Activated T-cell treated with anti-CD3 and anti-CD28 coated beads, Interleukin-2, amount 50 U/mL, for 72 hours (primary cell): ENCODE measurements around the gene POU2F3. TPM values are rescaled to one million over a fixed set of nuclear protein-coding genes. Genes with fewer than 3 reads are reported as not detected.

ENCODE experiments used
- ATAC-seq, 2 donors: fragments of 150-1000 bp; cut with Tn5 transposase; replicated peaks in 1 of 2; 2 replicates each; pipeline ENCODE4 v1.10.0; 2021; ENCODE audit warnings: moderate library complexity in 2 of 2, mild to moderate bottlenecking in 1 of 2
- DNase-seq, 2 donors: peaks; one replicate each; pipeline ENCODE4 v3.0.0; 2021 to 2022; ENCODE audit warnings: mixed read lengths in 1 of 2
- H3K27ac Mint-ChIP-seq: one replicate; pipeline ENCODE4 v1.8.0; 2022; ENCODE audit warnings: mild to moderate bottlenecking, moderate library complexity, mixed read lengths
- H3K27me3 Mint-ChIP-seq: one replicate; pipeline ENCODE4 v1.8.0; 2022; ENCODE audit warnings: low read depth, mixed read lengths
- H3K36me3 Mint-ChIP-seq, 2 donors: one replicate each; pipeline ENCODE4 v1.8.0; 2022; ENCODE audit warnings: mixed read lengths in 2 of 2, mild to moderate bottlenecking in 1 of 2; ENCODE audit not compliant: insufficient read depth in 2 of 2
- H3K4me1 Mint-ChIP-seq: one replicate; pipeline ENCODE4 v1.8.0; 2022; ENCODE audit warnings: low read depth, mixed read lengths
- H3K4me3 Mint-ChIP-seq, 2 donors: one replicate each; pipeline ENCODE4 v1.8.0; 2022; ENCODE audit warnings: mild to moderate bottlenecking in 2 of 2, mixed read lengths in 2 of 2, moderate library complexity in 2 of 2
- H3K9me3 Mint-ChIP-seq, 2 donors: one replicate each; pipeline ENCODE4 v1.8.0; 2022; ENCODE audit warnings: mixed read lengths in 2 of 2
- total RNA-seq, 2 donors: library from RNA; stranded (reverse); gene quantifications; one replicate each; pipeline ENCODE4 v1.2.3, GENCODE V29; 2022

Gene POU2F3
- total RNA-seq, 2 donors from 2014 or later = 0.14 to 0.39 TPM

DNA sequence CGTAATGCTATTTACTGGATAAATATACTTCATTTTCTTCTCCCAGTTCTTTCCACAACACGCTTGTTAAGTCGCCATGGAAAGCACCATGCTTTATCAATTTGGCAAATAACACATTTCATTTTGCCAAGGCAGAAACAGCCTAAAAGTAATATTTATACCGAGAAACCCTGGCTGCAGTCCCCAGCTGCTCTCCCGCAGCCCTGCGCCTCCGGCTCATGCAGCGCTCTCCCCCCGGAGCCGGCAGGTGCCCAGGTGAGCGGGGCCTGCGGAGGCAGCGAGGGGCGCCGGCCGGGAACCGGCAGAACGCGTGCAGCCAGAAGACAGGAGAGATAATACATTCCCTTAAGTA is 95.6 kb downstream of the POU2F3 start:
- Mint-ChIP-seq H3K27me3 (peaks cover 52% of the 10 kb centered on the region), H3K9me3 (no peaks in the 10 kb centered on the region), H3K27ac (no peak overlapping the region), H3K4me1 (peaks cover 34% of the 10 kb centered on the region), H3K4me3 (peak overlapping the region; percentile 81 to 82), H3K36me3 (peaks cover 0 to 2% of the 10 kb centered on the region in 2 donors)
- ATAC-seq = peak; percentile 32 to 42
- DNase-seq = no peak

DNA sequence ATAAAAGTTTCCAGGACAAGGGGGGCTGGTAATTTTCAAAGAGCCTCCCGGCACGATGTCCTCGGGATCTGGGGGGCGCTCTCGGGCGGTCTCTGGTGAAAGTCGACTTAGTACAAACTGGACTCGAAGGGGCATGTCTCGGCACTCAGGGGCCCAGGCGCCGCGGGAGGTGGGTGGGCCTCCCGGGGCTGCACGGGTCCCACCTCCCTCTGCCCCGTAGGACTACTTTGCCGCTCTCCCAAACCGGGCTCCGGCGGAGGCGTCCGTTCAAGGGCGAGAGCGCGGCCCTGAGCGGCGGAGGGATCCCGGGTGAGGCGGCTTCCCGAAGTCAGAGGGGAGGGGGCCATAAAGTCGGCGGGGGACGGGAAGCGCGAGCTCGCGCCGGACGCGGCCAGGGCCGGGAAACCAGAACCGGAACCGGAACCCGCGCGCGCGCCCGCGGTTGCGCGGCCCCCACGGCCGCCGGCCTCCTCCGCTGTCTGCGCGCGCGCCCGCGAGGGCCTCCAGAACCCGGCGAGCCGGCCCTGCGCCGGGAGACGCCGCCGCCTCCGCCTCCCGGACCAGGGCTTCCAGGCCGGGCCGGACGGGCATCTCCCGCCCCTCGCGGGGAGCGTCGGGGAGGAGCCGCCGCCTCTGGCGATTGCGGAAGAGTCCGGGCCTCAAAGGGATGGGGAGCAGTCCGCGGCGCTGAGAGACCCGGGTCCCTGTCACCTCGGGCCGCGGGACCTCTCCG is 96.1 kb downstream of the POU2F3 start, which contains the start of gene ARHGEF12:
Gene ARHGEF12, plus strand, starts transcription at position 506 of the 733 bp plus-strand sequence. CDS start 831 bp downstream, outside the sequence.
- Mint-ChIP-seq H3K27me3 (peaks cover 50% of the 10 kb centered on the region), H3K4me1 (peaks cover 37% of the 10 kb centered on the region)

DNA sequence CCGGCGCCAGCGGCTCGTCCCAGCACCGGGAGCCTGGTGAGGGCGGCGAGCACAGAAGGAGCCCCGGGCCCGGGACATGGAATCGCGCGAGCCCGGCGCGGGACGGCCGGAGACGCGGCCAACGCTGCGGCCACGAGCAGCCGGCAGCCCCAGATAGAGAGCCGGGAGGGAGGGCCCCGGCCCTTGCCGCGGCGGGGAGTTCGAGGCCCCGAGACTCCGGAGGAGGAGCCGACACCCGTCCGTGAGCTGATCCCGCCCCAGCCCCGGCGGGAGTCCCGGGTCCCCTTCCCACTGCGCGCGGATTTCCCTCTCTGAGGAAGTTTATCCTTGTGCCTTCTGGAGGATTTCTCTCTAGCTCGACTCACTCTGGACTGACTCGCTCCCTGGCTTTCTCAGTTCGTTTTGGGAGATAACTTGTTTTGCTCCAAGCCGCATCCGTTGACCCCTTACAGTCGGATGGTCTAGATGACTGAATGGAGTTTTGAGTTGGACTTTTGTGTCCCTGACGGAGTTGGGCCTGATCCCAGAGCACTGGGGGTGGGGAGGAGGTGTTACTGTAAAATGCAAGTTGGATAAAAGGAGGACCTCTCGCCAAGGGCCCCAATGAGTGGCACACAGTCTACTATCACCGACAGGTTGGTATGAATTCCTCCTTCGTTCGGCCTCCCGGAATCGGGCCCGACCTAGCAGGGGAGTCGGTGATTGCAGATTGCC is 96.9 kb downstream of the POU2F3 start:
- H3K27me3 Mint-ChIP-seq = peaks cover 50% of the 10 kb centered on the region
- no peaks in the 10 kb centered on the region for H3K9me3 Mint-ChIP-seq
- H3K4me1 Mint-ChIP-seq = peaks cover 37% of the 10 kb centered on the region
- H3K27ac Mint-ChIP-seq = peak overlapping the region; percentile 86
- peak overlapping the region; percentile 86 to 96 for H3K4me3 Mint-ChIP-seq
- DNase-seq (peak; percentile 43 to 60), ATAC-seq (peak; percentile 49 to 53)
- peaks cover 0 to 2% of the 10 kb centered on the region in 2 donors for H3K36me3 Mint-ChIP-seq

More for the DNA sequence above, 96.1 kb downstream of the POU2F3 start, which contains the start of gene ARHGEF12:
- peak; percentile 82 to 89 for DNase-seq
- H3K9me3 Mint-ChIP-seq = no peaks in the 10 kb centered on the region
- H3K27ac Mint-ChIP-seq = peak within 1 kb of the TSS; percentile 86
- peak within 1 kb of the TSS; percentile 86 to 96 for H3K4me3 Mint-ChIP-seq
- ATAC-seq = peak; percentile 76 to 77
- peaks cover 0 to 2% of the 10 kb centered on the region in 2 donors for H3K36me3 Mint-ChIP-seq

DNA sequence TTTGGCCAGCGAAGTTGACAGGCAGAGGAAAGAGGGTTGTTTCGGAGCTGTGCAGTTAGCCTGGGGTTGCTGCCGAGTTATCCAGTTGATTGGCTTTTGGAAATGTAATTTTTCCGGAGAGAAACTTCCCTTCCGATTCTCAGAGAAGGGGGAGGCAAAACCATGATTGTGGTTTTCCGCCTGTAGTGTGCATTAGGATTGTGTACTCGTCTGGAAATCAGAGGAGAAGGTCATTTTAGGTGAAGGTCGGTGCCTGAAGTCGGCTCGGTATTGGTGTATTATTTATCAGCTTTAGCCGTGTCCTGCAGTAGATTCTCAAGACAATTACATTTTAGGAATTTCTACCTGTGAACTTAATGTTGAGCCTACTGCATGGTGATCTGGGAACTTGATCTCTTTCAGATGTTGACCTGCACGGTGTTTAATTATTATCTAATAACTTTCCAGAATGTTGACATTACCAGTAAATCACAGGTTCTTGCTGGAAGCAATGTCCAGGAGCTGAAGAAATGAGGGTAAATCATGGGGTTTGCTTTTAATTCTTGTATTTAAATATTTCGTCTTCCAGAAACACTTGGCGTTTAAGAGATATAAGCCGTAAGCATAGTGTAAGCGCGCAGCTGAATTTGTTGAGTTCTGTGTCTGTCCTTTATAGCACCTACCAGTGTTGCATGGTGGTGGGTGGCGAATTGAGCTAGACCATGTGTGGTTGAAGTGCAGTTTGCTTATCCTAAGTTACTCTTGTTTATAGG is 97.6 kb downstream of the POU2F3 start:
- H3K27me3 Mint-ChIP-seq = peaks cover 53% of the 10 kb centered on the region
- peaks cover 0 to 2% of the 10 kb centered on the region in 2 donors for H3K9me3 Mint-ChIP-seq
- ATAC-seq (no peak), DNase-seq (peak in 1 of 2 donors; percentile 8)
- H3K36me3 Mint-ChIP-seq = peaks cover 2 to 3% of the 10 kb centered on the region in 2 donors
- H3K4me3 Mint-ChIP-seq = peak overlapping the region; percentile 86 to 96
- peak overlapping the region; percentile 86 for H3K27ac Mint-ChIP-seq
- H3K4me1 Mint-ChIP-seq = peaks cover 37% of the 10 kb centered on the region

DNA sequence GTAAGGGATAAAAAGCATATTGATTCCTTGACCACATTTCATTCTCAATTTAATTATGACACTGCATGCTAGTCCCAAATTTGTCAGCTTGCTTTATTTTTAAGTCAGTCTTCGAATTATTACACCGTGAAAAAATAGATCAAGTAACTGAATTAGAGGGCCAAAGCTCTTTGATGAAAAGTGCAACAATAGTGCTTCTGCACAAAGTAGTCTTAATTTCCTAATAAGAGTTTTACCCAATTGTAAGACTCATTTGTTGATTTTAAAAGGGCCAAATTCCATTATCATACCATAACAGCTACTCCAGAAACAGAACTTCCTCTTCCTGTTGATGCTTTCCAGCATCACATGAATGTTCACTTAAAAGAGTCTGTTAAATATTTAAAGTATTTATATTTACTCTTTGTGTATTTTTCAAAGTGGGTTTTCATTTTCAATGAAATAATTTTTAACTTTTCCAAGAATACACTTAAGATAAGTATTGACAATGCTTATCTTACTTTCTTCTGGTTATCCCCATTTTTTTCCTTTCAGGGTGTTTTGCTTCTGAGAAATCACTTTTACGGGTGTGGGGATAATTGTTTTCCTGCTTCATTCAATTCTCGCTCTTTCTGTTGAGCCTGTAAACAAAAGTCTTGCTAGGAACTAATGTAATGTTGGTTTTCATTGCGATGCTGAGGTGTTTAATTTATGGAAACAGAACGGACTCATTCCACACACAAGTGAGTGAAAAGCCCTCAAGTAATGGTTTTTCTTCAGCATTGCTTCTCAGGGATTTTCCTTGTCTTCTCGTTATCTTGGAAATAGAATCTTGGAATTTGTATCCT is 98.4 kb downstream of the POU2F3 start:
- peak overlapping the region; percentile 11 for H3K27ac Mint-ChIP-seq
- peaks cover 2 to 3% of the 10 kb centered on the region in 2 donors for H3K36me3 Mint-ChIP-seq
- H3K9me3 Mint-ChIP-seq = peaks cover 0 to 2% of the 10 kb centered on the region in 2 donors
- H3K4me1 Mint-ChIP-seq = peaks cover 37% of the 10 kb centered on the region
- DNase-seq (no peak), ATAC-seq (no peak)
- peaks cover 54% of the 10 kb centered on the region for H3K27me3 Mint-ChIP-seq
- peak overlapping the region; percentile 86 to 96 for H3K4me3 Mint-ChIP-seq

DNA sequence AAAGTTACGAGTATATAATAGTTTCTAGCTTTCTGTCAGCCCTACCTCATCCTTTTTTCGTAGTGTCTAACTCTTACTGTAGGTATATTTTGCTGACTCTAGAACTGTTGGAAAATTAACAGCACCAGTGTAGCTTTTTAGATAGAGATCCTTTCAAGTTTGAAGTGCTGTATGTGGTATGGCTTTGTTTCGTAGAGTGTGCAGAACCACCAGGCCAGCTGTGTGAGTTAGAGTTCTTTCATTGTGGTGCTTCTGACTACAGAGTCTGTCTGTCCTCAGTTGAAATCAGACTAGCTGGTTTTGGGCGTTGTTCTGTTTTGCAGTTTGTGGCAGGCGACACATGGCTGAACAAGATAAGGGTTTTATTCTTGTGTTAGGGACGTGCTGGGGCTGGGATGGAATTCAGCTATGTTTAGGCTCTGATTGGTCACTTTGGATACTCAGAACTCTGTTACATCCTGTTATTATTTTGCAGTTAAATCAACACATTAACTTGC is 99.5 kb downstream of the POU2F3 start:
- ATAC-seq (no peak), DNase-seq (no peak)
- H3K27ac Mint-ChIP-seq = no peak overlapping the region
- peak overlapping the region in 1 of 2 donors; percentile 18 for H3K4me3 Mint-ChIP-seq
- peaks cover 0 to 2% of the 10 kb centered on the region in 2 donors for H3K9me3 Mint-ChIP-seq
- H3K27me3 Mint-ChIP-seq = peaks cover 54% of the 10 kb centered on the region
- H3K4me1 Mint-ChIP-seq = peaks cover 46% of the 10 kb centered on the region
- H3K36me3 Mint-ChIP-seq = peaks cover 3 to 5% of the 10 kb centered on the region in 2 donors

DNA sequence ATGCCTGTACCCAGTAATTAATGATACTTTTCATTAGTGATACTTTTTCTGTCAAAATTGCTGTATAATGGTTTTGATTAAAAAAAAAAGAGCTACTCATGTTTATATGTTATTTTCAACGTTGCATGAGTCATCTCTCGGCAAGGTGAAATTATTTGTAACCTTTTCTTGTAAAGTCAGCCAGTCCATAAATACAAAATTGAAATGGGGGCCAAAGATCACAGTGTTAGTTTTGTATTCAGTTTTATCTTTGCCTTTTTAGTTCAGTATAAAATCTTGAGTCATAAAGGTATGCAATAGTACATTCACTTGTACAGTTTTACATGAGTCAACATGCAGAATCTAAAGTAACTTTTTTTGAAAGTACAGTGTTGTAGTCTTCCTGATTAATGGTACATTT is 100.6 kb downstream of the POU2F3 start:
- peaks cover 55% of the 10 kb centered on the region for H3K27me3 Mint-ChIP-seq

DNA sequence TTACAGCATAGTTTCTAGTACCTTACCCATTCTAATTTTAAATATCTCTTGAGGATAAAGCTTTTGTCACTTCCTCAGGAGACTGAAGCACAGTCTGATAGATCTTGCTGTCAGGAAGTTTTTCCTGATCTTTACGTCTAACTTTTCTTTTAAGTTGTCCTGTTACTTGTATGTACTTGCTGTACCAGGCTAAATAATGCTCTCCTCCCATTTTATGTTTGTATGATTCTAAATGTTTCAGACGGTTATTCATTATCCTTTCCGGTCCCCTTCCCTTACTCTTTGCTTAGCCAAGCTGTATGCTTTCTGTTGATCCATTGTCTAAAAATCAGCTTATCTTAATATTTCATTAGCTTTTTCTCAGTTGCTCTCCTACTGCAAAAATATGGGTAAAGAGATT is 102.3 kb downstream of the POU2F3 start:
- Mint-ChIP-seq H3K36me3 (peaks cover 3% of the 10 kb centered on the region in 2 donors), H3K27me3 (peaks cover 65% of the 10 kb centered on the region), H3K27ac (no peak overlapping the region), H3K9me3 (peaks cover 0 to 2% of the 10 kb centered on the region in 2 donors), H3K4me3 (no peak overlapping the region), H3K4me1 (peaks cover 49% of the 10 kb centered on the region)
- ATAC-seq (no peak), DNase-seq (no peak)

More for the DNA sequence above, 100.6 kb downstream of the POU2F3 start:
- Mint-ChIP-seq H3K4me3 (no peak overlapping the region), H3K9me3 (peaks cover 0 to 2% of the 10 kb centered on the region in 2 donors), H3K36me3 (peaks cover 3 to 5% of the 10 kb centered on the region in 2 donors), H3K27ac (no peak overlapping the region), H3K4me1 (peaks cover 48% of the 10 kb centered on the region)
- no peak for DNase-seq
- no peak for ATAC-seq

DNA sequence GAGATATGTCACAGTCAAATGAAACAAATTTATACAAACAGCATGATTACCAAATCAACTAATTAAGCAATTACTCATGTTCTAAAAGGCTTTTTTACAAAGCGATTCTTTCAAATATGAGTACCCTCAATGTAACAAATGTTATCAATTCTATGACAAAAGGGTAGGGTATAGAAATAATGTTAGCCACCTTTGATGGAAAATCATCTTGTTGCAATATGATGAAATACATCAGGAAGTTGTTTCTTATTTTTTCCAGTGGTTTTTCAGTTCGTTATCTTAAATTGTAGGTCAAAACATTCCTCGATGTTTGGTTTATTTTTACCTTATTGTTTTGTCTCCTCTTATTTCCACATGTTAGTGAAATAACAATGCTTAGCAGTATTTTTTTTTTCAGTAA is 102.7 kb downstream of the POU2F3 start:
- no peak overlapping the region for H3K4me3 Mint-ChIP-seq
- H3K4me1 Mint-ChIP-seq = peaks cover 44% of the 10 kb centered on the region
- H3K36me3 Mint-ChIP-seq = peaks cover 3% of the 10 kb centered on the region in 2 donors
- DNase-seq (no peak), ATAC-seq (no peak)
- H3K27me3 Mint-ChIP-seq = peaks cover 65% of the 10 kb centered on the region
- H3K27ac Mint-ChIP-seq = no peak overlapping the region
- peaks cover 0 to 2% of the 10 kb centered on the region in 2 donors for H3K9me3 Mint-ChIP-seq

DNA sequence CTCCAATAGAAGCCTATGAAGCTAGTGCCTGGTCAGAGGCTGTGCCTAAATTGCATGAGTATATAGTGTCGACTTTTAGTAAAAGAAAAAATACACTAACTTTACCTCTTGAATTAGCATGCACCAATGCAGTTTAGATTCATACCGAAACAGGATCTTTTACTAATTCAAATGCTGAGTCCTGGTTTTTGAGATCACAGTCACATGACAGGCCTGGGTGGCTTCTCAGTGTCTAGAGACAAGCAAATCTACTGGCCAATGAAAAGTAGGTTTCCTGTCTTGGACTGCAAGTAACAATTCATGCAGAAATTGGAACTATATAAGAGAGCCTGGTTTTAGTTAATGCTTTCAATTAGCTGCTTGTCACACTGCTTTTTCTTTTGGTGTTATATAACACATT is 103.5 kb downstream of the POU2F3 start:
- Mint-ChIP-seq H3K27me3 (peaks cover 62% of the 10 kb centered on the region), H3K4me3 (no peak overlapping the region), H3K9me3 (peaks cover 0 to 2% of the 10 kb centered on the region in 2 donors), H3K27ac (no peak overlapping the region), H3K4me1 (peaks cover 39% of the 10 kb centered on the region), H3K36me3 (peaks cover 3% of the 10 kb centered on the region in 2 donors)
- DNase-seq = no peak
- ATAC-seq = peak in 1 of 2 donors; percentile 37

DNA sequence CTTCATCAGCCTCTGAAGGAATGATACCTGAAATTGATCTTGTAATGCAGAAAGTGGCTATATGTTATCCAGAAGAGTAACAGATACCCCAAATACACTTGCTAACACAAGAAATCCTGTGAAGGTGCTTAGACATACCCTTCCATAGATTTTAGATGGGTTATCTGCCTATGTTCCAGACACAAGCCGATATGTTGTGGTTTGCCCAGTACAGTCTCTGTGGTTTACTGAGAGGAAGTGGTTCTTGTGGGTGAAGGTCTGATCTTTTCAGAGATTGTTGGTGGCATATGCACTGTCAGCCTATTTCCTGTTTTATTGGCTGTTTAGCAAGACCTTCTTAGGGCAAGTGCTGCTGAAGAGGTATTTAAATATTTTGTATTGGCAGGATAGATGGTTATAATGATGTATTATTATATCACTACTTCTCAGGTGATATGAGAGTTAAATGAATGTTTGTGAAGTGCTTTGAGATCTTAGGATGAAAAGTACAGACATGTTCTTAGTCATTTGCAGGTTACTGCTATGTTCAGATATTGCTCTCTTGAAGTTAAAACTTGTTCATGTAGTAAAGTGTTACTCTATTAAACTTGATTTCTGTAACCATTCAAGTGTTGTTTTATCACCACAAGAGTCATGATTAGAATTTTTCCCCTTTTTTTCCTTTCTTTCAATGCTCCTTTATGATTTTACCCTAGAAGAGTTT is 104.5 kb downstream of the POU2F3 start:
- H3K4me3 Mint-ChIP-seq = peak overlapping the region; percentile 60 to 69

More for the DNA sequence above, 104.5 kb downstream of the POU2F3 start:
- peaks cover 36% of the 10 kb centered on the region for H3K4me1 Mint-ChIP-seq
- peak; percentile 50 to 59 for DNase-seq
- H3K36me3 Mint-ChIP-seq = peaks cover 3% of the 10 kb centered on the region in 2 donors
- peak; percentile 84 for ATAC-seq
- peaks cover 0 to 2% of the 10 kb centered on the region in 2 donors for H3K9me3 Mint-ChIP-seq
- H3K27me3 Mint-ChIP-seq = peaks cover 62% of the 10 kb centered on the region
- H3K27ac Mint-ChIP-seq = peak overlapping the region; percentile 56
